AG09319 (cell line): ENCODE data around the gene DVL2.

Experiments
- DNase-seq: peaks from one replicate; pipeline ENCODE4 v3.0.0-alpha.2; 2010; ENCODE audit warnings: low read depth; ENCODE audit errors: extremely low read depth
- TF ChIP-seq, protein P1 (sequence below): IDR thresholded peaks from 2 replicates; pipeline ENCODE4 v1.5.1; 2011; ENCODE audit warnings: low read depth, mild to moderate bottlenecking, inconsistent platforms, low read length, moderate library complexity

Gene DVL2

GRCh38 chr17:7196651-7197401 lies 37.5 kb downstream of the DVL2 start:
- TF ChIP-seq, protein P1, sequence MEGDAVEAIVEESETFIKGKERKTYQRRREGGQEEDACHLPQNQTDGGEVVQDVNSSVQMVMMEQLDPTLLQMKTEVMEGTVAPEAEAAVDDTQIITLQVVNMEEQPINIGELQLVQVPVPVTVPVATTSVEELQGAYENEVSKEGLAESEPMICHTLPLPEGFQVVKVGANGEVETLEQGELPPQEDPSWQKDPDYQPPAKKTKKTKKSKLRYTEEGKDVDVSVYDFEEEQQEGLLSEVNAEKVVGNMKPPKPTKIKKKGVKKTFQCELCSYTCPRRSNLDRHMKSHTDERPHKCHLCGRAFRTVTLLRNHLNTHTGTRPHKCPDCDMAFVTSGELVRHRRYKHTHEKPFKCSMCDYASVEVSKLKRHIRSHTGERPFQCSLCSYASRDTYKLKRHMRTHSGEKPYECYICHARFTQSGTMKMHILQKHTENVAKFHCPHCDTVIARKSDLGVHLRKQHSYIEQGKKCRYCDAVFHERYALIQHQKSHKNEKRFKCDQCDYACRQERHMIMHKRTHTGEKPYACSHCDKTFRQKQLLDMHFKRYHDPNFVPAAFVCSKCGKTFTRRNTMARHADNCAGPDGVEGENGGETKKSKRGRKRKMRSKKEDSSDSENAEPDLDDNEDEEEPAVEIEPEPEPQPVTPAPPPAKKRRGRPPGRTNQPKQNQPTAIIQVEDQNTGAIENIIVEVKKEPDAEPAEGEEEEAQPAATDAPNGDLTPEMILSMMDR = no peak
- DNase-seq = no peak

- no peak for DNase-seq
- TF ChIP-seq, protein P1 = no peak
Observed at GRCh38 chr17:7195971-7196370, 38.3 kb downstream of the DVL2 start.

GRCh38 chr17:7192271-7192937 lies 41.9 kb downstream of the DVL2 start:
- TF ChIP-seq, protein P1 = no peak
- no peak for DNase-seq

DNA sequence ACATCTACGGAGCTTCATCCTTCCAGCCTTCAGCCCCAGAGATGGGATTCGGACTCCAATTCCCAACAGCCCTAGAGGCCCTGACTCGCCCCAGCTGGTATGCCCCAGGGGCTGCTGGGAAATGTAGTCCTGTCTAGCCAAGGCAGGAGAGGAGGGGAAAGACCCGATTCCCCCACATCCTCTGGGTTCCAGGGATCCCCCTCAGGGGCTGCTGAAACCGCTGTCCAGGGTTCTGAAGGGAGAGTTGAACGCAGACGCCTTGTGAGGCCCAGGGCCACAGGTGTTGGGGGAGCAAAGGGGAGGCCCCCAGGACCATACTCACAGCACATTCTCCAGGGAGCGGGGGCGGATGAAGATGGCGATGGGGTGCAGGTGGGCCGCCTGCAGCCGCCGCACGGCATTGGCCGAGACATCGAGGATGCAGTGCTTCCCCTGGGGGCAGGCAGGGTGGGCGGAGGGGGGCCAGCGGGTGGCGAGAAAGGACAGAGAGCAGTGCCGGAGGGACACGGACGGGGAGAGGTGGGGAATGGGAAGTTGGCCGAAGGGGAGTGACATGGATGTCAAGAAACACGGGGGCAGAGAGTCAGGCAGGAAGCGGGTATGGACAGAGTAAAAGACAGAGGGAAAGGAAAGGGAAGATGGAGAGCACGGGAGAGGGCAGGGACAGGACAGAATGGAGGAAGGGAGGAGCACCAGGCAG lies 42.6 kb downstream of the DVL2 start:
- no peak for DNase-seq
- TF ChIP-seq, protein P1 = no peak

DNA sequence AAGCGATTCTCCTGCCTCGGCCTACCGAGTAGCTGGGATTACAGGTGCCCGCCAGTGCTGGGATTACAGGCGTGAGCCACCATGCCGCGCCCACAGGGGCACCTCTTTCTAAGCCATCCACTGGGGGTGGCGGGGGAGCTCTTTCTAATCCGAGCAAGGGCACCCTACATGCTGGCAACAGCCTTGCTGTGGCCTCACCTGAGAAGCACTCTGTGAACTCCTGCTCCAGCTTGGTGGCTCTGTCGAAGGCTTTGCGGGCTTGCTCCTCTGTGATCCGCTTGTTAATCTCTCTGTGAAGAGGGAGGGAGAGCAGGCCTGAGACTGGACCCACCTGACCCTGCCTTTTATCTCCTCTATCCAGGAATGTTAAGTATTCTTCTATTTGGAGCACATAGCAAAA lies 43.2 kb downstream of the DVL2 start:
- TF ChIP-seq, protein P1 = no peak
- DNase-seq = no peak

DNA sequence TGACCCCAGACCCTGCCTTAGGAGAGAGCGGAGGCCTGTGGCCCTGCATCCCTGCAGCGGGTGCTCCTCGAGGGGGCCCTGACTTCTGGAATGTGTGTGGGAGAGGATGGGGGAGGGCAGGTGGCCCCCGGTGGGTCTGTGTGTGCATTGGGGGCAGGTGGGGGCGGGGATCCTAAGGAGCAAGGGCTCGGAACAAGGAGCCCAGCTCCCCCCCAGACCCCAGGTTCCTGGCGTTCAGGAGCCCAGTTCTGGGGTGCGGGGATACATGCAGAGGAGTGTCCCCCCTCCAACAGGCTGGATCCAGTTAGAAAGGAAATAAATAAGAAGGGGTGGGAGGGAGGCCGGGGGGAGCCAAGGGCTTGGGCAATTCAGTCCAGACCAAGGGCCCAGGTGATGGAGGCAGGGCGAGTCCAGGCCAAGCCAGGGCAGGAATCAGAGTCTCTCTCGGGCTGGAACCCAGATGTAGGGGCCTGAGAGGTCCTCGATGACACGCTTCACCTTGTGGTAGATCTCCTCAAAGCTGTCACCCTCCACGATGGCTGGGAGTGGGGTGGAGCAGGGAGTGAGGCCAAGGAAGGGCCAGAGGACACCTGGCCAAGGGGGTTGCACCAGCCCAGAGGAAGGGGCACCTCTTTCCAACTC lies 43.9 kb downstream of the DVL2 start:
- no peak for DNase-seq
- TF ChIP-seq, protein P1 = no peak
